Endothelial cell of umbilical vein (primary cell): ENCODE results near the gene TXNRD2.

ENCODE experiments used
- FOS ChIP-seq: IDR thresholded peaks from 2 replicates; pipeline ENCODE4 v1.6.1; 2011; ENCODE audit warnings: mild to moderate bottlenecking, low read length, moderate library complexity, borderline replicate concordance; ENCODE audit not compliant: insufficient read depth
- POLR2A ChIP-seq: IDR thresholded peaks from 2 replicates; pipeline ENCODE4 v1.6.1; 2012; ENCODE audit warnings: low read depth, mild to moderate bottlenecking, control low read depth, low read length
- POLR2AphosphoS5 ChIP-seq: IDR thresholded peaks from 2 replicates; pipeline ENCODE4 v1.6.1; 2012; ENCODE audit warnings: low read depth, mild to moderate bottlenecking, control low read depth, low read length, moderate library complexity; ENCODE audit not compliant: insufficient read depth
- TF ChIP-seq, protein P1 (sequence below), 2 donors: IDR thresholded peaks; 1 replicate in 1 of 2; 2 replicates in 1 of 2; pipeline ENCODE4 v1.5.1; 2011; ENCODE audit warnings: low read length in 2 of 2, mild to moderate bottlenecking in 2 of 2, moderate library complexity in 2 of 2, control low read depth in 1 of 2, inconsistent platforms in 1 of 2, low read depth in 1 of 2; ENCODE audit not compliant: insufficient read depth in 1 of 2; ENCODE audit errors: extremely low read depth in 1 of 2
- TF ChIP-seq, protein P2 (sequence below): IDR thresholded peaks from 2 replicates; pipeline ENCODE4 v1.6.1; 2011; ENCODE audit not compliant: insufficient read depth, insufficient read length

DNA sequence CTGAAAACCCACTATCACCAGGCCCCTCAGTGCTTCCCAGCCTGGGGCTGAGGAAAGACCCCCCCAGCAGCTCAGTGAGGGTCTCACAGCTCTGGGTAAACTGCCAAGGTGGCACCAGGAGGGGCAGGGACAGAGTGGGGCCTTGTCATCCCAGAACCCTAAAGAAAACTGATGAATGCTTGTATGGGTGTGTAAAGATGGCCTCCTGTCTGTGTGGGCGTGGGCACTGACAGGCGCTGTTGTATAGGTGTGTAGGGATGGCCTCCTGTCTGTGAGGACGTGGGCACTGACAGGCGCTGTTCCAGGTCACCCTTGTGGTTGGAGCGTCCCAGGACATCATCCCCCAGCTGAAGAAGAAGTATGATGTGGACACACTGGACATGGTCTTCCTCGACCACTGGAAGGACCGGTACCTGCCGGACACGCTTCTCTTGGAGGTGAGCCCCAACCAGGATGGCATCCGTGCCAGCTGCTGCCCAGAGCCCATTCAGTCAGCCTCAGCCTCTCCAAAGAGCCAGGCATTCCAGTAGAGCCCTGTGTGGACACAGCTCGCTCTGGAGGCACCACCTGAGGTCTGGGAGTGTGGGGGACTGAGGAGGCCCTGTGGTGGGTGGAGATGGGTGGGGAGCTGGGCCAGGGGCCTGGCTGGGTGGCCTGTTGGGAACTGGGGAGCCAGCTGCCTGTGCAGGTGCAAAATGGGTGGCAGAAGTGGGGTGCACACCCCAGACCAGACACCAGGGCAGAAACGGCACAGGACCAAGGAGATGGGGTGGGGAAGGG lies 22.4 kb upstream of the TXNRD2 start:
- TF ChIP-seq, protein P1, sequence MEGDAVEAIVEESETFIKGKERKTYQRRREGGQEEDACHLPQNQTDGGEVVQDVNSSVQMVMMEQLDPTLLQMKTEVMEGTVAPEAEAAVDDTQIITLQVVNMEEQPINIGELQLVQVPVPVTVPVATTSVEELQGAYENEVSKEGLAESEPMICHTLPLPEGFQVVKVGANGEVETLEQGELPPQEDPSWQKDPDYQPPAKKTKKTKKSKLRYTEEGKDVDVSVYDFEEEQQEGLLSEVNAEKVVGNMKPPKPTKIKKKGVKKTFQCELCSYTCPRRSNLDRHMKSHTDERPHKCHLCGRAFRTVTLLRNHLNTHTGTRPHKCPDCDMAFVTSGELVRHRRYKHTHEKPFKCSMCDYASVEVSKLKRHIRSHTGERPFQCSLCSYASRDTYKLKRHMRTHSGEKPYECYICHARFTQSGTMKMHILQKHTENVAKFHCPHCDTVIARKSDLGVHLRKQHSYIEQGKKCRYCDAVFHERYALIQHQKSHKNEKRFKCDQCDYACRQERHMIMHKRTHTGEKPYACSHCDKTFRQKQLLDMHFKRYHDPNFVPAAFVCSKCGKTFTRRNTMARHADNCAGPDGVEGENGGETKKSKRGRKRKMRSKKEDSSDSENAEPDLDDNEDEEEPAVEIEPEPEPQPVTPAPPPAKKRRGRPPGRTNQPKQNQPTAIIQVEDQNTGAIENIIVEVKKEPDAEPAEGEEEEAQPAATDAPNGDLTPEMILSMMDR (IDR thresholded peaks at IDR 0.05; ENCODE audit: extremely low read depth in 1 of 2, insufficient read depth in 1 of 2, low read depth in 1 of 2, low read length in 2 of 2), result no peak
- TF ChIP-seq POLR2A (no peak), POLR2AphosphoS5 (no peak), FOS (no peak)
- TF ChIP-seq, protein P2, sequence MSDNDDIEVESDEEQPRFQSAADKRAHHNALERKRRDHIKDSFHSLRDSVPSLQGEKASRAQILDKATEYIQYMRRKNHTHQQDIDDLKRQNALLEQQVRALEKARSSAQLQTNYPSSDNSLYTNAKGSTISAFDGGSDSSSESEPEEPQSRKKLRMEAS, result no peak
